K562 (cell line): Measurements from ENCODE around the gene TRIM2. TPM values are rescaled to one million over a fixed set of nuclear protein-coding genes. Genes with fewer than 3 reads are reported as not detected.

ENCODE experiments used
- CHD1 ChIP-seq: fragments of 200-600 bp; sonication (generic); IDR thresholded peaks from one replicate; pipeline ENCODE4 v1.6.1; 2012; ENCODE audit warnings: mild to moderate bottlenecking, moderate library complexity, low read length, inconsistent platforms
- ELK1 ChIP-seq: sonication (generic); formaldehyde crosslinking; IDR thresholded peaks from 2 replicates; pipeline ENCODE4 v1.8.1; 2022; ENCODE audit warnings: missing genetic modification reagents
- FOXK2 ChIP-seq, 2 experiments: fragments of 450-650 bp; IDR thresholded peaks in 1 of 2; conservative IDR thresholded peaks in 1 of 2; 2 replicates each; pipeline ENCODE4 v1.6.1; 2016; ENCODE audit warnings: low read depth in 2 of 2, mild to moderate bottlenecking in 1 of 2
- KHSRP ChIP-seq: fragments of 450-650 bp; IDR thresholded peaks from 2 replicates; pipeline ENCODE4 v1.6.1; 2017
- MCM5 ChIP-seq: fragments of 450-650 bp; IDR thresholded peaks from 2 replicates; pipeline ENCODE4 v1.6.1; 2016; ENCODE audit warnings: low read depth
- MEF2D ChIP-seq: conservative IDR thresholded peaks from 2 replicates; pipeline ENCODE4 v1.6.1; 2016; ENCODE audit warnings: low read depth, missing genetic modification characterization, missing compliant biosample characterization
- NR4A1 ChIP-seq, 2 experiments: fragments of 250-450 bp in 1 of 2; fragments of 450-650 bp in 1 of 2; sonication (Bioruptor Pico) in 1 of 2; IDR thresholded peaks; 2 replicates each; pipeline versions ENCODE4 v1.4.0 to v1.6.1; 2016 to 2020; ENCODE audit warnings: mild to moderate bottlenecking in 2 of 2, missing compliant biosample characterization in 1 of 2, missing genetic modification characterization in 1 of 2, moderate library complexity in 1 of 2
- PRDM10 ChIP-seq: fragments of 450-650 bp; IDR thresholded peaks from 2 replicates; pipeline ENCODE4 v1.6.1; 2018; ENCODE audit not compliant: partially characterized antibody
- RBM14 ChIP-seq: fragments of 200-400 bp; formaldehyde crosslinking; IDR thresholded peaks from 2 replicates; pipeline ENCODE4 v1.6.1; 2018; ENCODE audit warnings: low read depth, mild to moderate bottlenecking, low read length, moderate library complexity, borderline replicate concordance; ENCODE audit not compliant: insufficient read depth
- THRB ChIP-seq: fragments of 450-650 bp; formaldehyde crosslinking; conservative IDR thresholded peaks from 2 replicates; pipeline ENCODE4 v1.4.0; 2022; ENCODE audit warnings: mild to moderate bottlenecking, missing genetic modification characterization
- ZNF232 ChIP-seq: sonication (generic); formaldehyde crosslinking; IDR thresholded peaks from 2 replicates; pipeline ENCODE4 v1.8.0; 2022; ENCODE audit warnings: mild to moderate bottlenecking, missing genetic modification reagents
- ZNF584 ChIP-seq: fragments of 200-800 bp; sonication (Bioruptor generic); IDR thresholded peaks from 2 replicates; pipeline ENCODE4 v1.6.1; 2016; ENCODE audit warnings: low read depth, mild to moderate bottlenecking, missing genetic modification characterization, missing compliant biosample characterization
- ZNF592 ChIP-seq: fragments of 450-650 bp; IDR thresholded peaks from 2 replicates; pipeline ENCODE4 v1.6.1; 2017; ENCODE audit warnings: antibody characterized with exemption, mild to moderate bottlenecking
- polyA plus RNA-seq, 8 experiments: library from polyadenylated mRNA; depleted of rRNA in 4 of 8; stranded (reverse) in 5 of 8; unstranded in 3 of 8; fragments of >200 nt; fragmentation: Nextera tagmentation in 2 of 8; fragmentation: Illumina TruSeq in 1 of 8; extraction: Ambion mirVana in 2 of 8; extraction: Trizol in 1 of 8; gene quantifications; 2 replicates each; pipeline versions ENCODE4 v1.2.1 to v1.2.3, GENCODE V29; 2011 to 2014; ENCODE audit warnings: inconsistent platforms in 1 of 8, missing spikeins in 1 of 8
- total RNA-seq, 7 experiments: library from RNA; depleted of rRNA in 6 of 7; stranded (reverse); fragments of >200 nt in 6 of 7; fragmentation: Illumina TruSeq in 2 of 7; extraction: Trizol in 2 of 7; gene quantifications; 2 replicates each; pipeline versions ENCODE4 v1.2.1 to v1.2.3, GENCODE V29; 2011 to 2021; ENCODE audit warnings: low replicate concordance in 1 of 7

TRIM2 gene
- total and polyA plus RNA-seq, 9 of the 15 experiments (the other 6 are each of a cell fraction or from before 2014, with no cell fraction given): 0.01 to 0.41 (median 0.13) TPM; not detected in 1

- TF ChIP-seq THRB (no peak), ZNF592 (0 out of 2 replicates have a peak, but pooled peaks have one; percentile 34), PRDM10 (no peak), CHD1 (no peak), KHSRP (no peak), ZNF584 (no peak), MCM5 (no peak), ZNF232 (CRISPR knock-in tag) (no peak), NR4A1 (CRISPR knock-in tag; IDR thresholded peaks at IDR 0.05) (no peak), NR4A1 (tag; IDR thresholded peaks at IDR 0.05) (no peak), ELK1 (no peak), MEF2D (no peak), FOXK2 (conservative IDR thresholded peaks at IDR 0.05 in 1 of 2, IDR thresholded peaks at IDR 0.05 in 1 of 2; ENCODE audit: low read depth in 2 of 2) (no peak), RBM14 (peak; percentile 91; the same call in 1 of the 2 replicates)
These were observed 140.1 kb downstream of the TRIM2 start, which contains the start of gene MND1 (continued) for GRCh38 chr4:153344131-153345011.
